Stimulated activated naive CD8-positive, alpha-beta T cell treated with anti-CD3 and anti-CD28 coated beads, Interleukin-15, amount 100 ng/mL, for 72 hours (primary cell): ENCODE data around the gene OTOG.

Source experiments
- ATAC-seq: fragments of 150-1000 bp; cut with Tn5 transposase; 2 replicates; pipeline ENCODE4 v1.10.0; 2021; ENCODE audit warnings: mild to moderate bottlenecking, moderate library complexity
- DNase-seq, 2 donors: peaks; one replicate each; pipeline ENCODE4 v3.0.0; 2021 to 2022
- H3K27ac Mint-ChIP-seq, 2 donors: one replicate each; pipeline ENCODE4 v1.8.0; 2022; ENCODE audit warnings: mild to moderate bottlenecking in 2 of 2, mixed read lengths in 2 of 2, moderate library complexity in 2 of 2
- H3K27me3 Mint-ChIP-seq: one replicate; pipeline ENCODE4 v1.8.0; 2022; ENCODE audit warnings: mixed read lengths
- H3K4me1 Mint-ChIP-seq: one replicate; pipeline ENCODE4 v1.8.0; 2022; ENCODE audit warnings: mild to moderate bottlenecking, mixed read lengths
- H3K4me3 Mint-ChIP-seq, 2 donors: one replicate each; pipeline ENCODE4 v1.8.0; 2022; ENCODE audit warnings: mild to moderate bottlenecking in 2 of 2, mixed read lengths in 2 of 2, moderate library complexity in 1 of 2
- H3K9me3 Mint-ChIP-seq, 2 donors: one replicate each; pipeline ENCODE4 v1.8.0; 2022; ENCODE audit warnings: mixed read lengths in 2 of 2

Gene OTOG

DNA sequence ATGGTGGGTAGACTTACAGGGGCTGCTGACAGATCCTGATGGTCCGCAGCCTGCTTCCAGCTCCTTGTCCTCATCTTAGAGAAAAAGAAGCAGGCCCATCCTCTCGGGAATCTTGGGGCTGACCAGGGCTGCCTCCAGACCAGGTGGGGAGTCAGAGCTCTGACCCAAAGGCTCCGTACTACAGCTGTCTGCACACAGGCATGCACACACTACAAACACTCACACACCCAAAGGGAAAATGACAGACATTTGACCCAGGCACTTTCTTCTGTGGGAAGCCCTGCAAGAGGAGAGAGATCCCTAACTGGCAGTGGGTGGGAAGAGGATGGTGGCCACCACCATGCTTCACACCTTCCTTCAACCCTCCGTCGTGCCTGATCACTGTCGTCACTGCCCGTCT lies 125.4 kb downstream of the OTOG start:
- Mint-ChIP-seq H3K9me3 (peaks cover 24 to 25% of the 10 kb centered on the region in 2 donors), H3K4me3 (no peak overlapping the region), H3K27ac (no peak overlapping the region), H3K27me3 (peaks cover 39% of the 10 kb centered on the region), H3K4me1 (no peaks in the 10 kb centered on the region)
- ATAC-seq, result no peak
- no peak for DNase-seq

- peaks cover 24 to 25% of the 10 kb centered on the region in 2 donors for H3K9me3 Mint-ChIP-seq
- H3K27ac Mint-ChIP-seq, result no peak overlapping the region
- peaks cover 39% of the 10 kb centered on the region for H3K27me3 Mint-ChIP-seq
- H3K4me1 Mint-ChIP-seq, result no peaks in the 10 kb centered on the region
- no peak for DNase-seq
- no peak overlapping the region for H3K4me3 Mint-ChIP-seq
- no peak for ATAC-seq
Observed at GRCh38 chr11:17673951-17674350, 126.9 kb downstream of the OTOG start.

DNA sequence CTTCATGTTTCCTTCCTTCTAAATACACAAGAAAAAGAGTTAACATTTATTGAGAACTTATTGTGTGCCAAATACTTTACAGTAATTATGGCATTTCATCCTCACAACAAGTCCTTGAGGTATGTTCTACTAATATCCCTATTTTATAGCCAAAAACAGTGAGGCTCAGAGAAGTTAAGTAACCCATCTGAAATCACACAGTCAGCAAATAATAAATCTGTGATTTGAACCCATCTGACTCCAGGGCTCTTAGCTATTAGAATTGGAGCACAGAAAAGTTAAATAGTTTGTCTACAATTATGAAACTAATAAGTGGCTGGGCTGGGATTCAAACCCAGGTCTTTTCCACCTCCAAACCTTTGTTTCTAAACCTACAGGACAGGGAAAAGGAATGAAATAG lies 135.8 kb downstream of the OTOG start:
- DNase-seq (no peak), ATAC-seq (no peak)
- peaks cover 59% of the 10 kb centered on the region for H3K27me3 Mint-ChIP-seq
- H3K4me3 Mint-ChIP-seq, result no peak overlapping the region
- H3K27ac Mint-ChIP-seq, result no peak overlapping the region
- no peaks in the 10 kb centered on the region for H3K4me1 Mint-ChIP-seq
- H3K9me3 Mint-ChIP-seq, result no peaks in the 10 kb centered on the region

DNA sequence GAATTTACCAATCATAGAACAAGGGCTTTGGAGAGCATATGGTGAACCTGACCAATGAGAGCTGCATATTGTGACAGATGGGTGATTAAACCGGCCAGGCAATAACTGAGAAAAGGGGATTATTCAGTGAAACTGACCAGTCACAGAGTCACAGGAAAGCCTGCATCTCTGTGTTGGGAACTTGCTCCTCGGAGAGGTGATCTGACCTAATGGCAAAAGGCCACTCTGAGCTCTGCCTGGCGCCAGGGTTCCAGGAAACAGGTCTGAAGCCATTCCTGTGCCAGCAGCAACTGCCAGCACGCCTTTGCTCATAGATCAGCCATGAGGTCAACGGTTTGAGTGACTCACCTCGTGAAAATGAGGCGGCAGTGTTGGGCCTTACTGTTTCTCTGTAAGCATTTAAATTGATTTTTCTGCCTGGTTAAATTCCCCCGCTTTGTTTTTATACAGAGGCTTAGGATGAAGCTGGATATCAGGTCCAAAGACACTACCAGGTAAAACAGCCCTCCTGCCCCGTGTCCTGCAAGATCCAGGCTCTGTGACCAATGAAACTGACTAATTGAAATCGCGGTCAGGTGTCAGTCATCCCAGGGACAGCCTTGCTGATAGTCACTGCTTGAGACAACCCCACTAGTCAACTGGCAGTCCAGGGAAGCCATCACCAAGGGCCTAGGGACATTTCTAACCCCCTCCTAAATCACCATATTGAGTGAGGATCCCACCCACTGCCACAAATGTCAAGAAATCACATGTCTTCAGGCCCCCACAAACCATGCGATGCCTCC lies 136.5 kb downstream of the OTOG start:
- ATAC-seq (no peak), DNase-seq (no peak)
- H3K4me1 Mint-ChIP-seq, result no peaks in the 10 kb centered on the region
- no peak overlapping the region for H3K27ac Mint-ChIP-seq
- H3K4me3 Mint-ChIP-seq, result no peak overlapping the region
- H3K27me3 Mint-ChIP-seq, result peaks cover 62% of the 10 kb centered on the region
- H3K9me3 Mint-ChIP-seq, result no peaks in the 10 kb centered on the region

- H3K4me1 Mint-ChIP-seq, result no peaks in the 10 kb centered on the region
- no peak for DNase-seq
- H3K27me3 Mint-ChIP-seq, result peaks cover 62% of the 10 kb centered on the region
- H3K9me3 Mint-ChIP-seq, result no peaks in the 10 kb centered on the region
- H3K4me3 Mint-ChIP-seq, result no peak overlapping the region
- H3K27ac Mint-ChIP-seq, result no peak overlapping the region
- ATAC-seq, result no peak
Observed at GRCh38 chr11:17684550-17684949, 137.5 kb downstream of the OTOG start.

DNA sequence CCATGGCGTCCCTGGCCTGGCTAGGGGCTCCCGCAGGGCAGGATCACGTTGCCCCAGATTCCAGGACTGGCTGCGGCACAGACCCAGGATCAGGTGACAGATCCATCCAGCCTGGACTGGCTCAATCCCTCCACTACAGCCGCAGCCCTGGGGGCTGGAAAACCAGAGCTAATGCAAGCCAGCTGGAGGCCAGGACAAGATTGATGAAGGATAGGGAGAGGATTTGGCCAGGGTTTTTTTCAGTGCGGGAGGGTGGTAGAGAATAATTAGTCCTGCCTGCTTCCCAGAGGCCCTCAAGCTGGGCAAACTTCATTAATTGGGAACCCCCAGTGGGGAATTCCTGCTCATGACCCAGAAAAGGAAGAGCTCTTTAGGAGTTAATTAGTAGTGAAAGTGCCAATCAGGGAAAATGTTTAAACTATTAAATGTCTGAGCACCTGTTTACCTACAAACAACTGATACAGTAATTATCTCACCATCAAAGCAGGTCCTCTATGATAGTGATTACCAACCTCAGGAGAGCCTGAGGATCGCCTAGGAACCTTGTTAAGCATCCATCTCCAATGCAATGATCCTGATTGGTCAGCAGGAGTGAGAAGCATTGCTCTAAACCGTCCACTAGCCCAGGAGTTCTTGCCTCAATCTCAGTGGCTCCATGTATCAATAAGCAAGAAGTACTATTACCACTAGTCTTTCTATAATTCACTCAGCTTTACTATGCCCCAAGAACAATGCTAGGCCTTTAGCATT lies 139.3 kb downstream of the OTOG start:
- Mint-ChIP-seq H3K4me1 (no peaks in the 10 kb centered on the region), H3K27ac (no peak overlapping the region), H3K9me3 (no peaks in the 10 kb centered on the region), H3K27me3 (peaks cover 52% of the 10 kb centered on the region), H3K4me3 (no peak overlapping the region)
- DNase-seq (no peak), ATAC-seq (no peak)

DNA sequence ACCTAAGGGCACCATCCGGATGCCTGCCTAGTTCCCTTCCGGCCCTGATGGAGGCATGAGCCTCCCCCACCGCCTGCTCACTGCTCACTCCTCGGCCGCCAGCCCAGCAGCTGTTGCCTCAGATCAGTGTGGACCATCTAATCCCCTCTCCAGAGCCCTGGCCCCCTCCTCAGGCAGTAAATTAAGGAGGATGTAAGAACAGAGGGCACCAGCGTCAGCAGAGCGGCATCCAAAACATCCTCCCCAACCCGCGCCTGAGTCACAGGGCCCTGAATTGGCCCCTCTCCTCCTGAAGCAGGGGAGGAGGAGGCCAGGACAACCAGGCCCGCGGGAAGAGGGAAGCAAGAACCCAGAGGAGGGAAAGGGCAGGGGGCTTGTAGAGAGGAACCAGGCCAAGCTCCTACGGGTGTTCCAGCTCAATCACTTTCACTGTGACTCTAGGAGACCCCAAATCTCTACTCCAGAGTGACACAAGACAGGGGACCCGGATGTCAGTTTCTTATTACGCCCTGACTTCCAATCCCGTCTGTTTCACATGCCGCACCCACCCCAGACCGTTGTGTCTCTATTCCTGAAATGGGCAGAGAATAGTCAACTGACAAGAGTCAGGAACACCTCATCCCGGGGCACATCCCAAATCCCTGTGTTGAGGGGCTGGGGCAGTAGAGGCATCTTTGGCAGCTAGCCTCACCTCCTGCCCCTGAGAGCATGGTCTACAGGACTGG lies 141.0 kb downstream of the OTOG start:
- peaks cover 52% of the 10 kb centered on the region for H3K27me3 Mint-ChIP-seq
- DNase-seq (no peak), ATAC-seq (no peak)
- no peak overlapping the region for H3K4me3 Mint-ChIP-seq
- H3K4me1 Mint-ChIP-seq, result no peaks in the 10 kb centered on the region
- no peaks in the 10 kb centered on the region for H3K9me3 Mint-ChIP-seq
- H3K27ac Mint-ChIP-seq, result no peak overlapping the region

- no peak for ATAC-seq
- Mint-ChIP-seq H3K4me3 (no peak overlapping the region), H3K27ac (no peak overlapping the region), H3K27me3 (peaks cover 57% of the 10 kb centered on the region), H3K9me3 (no peaks in the 10 kb centered on the region), H3K4me1 (no peaks in the 10 kb centered on the region)
- no peak for DNase-seq
Observed at GRCh38 chr11:17691550-17691949, 144.5 kb downstream of the OTOG start.

DNA sequence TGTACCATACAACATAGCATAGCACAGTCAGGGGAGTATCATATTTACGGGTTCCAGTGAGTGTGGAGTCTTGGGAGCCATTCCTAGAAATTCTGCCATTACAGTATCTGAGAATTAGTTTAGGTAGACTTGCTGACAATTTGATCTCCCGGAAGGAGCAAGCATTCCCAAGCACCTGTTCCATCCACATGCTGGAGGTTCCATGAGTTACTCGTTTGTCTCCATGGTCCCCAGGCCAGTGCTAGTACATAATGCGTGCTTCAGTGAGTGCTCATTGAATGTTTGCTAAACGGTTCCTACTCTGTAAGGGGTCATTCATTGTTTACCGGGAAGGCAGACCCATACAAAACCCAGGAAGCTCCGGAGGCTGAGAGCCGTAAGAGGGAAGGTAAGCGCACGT lies 144.9 kb downstream of the OTOG start:
- no peak overlapping the region for H3K27ac Mint-ChIP-seq
- no peaks in the 10 kb centered on the region for H3K4me1 Mint-ChIP-seq
- H3K27me3 Mint-ChIP-seq, result peaks cover 57% of the 10 kb centered on the region
- H3K4me3 Mint-ChIP-seq, result no peak overlapping the region
- no peak for ATAC-seq
- no peaks in the 10 kb centered on the region for H3K9me3 Mint-ChIP-seq
- DNase-seq, result no peak

DNA sequence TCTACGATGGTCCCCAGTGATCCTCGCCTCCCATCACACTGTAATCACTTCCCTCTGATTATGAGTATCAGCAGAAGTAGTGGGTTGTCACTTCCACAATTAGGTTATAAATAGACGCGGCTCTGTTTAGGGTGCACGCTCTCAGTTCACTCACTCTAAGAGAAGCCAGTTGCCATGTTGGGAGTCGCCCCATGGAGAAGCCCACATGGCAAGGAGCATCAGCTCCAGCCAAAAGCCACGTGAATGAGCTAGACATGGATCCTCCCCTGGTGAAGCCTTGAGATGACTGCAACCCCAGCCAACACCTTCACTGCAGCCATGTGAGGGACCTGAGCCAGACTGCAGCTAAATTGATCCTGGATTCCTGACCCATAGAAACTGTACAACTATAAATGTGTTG lies 145.9 kb downstream of the OTOG start:
- ATAC-seq, result no peak
- Mint-ChIP-seq H3K4me3 (no peak overlapping the region), H3K9me3 (no peaks in the 10 kb centered on the region), H3K27ac (no peak overlapping the region), H3K27me3 (peaks cover 57% of the 10 kb centered on the region), H3K4me1 (no peaks in the 10 kb centered on the region)
- no peak for DNase-seq

GRCh38 chr11:17693531-17693930 lies 146.5 kb downstream of the OTOG start:
- no peaks in the 10 kb centered on the region for H3K9me3 Mint-ChIP-seq
- no peak overlapping the region for H3K4me3 Mint-ChIP-seq
- DNase-seq (no peak), ATAC-seq (no peak)
- no peaks in the 10 kb centered on the region for H3K4me1 Mint-ChIP-seq
- H3K27ac Mint-ChIP-seq, result no peak overlapping the region
- peaks cover 56% of the 10 kb centered on the region for H3K27me3 Mint-ChIP-seq

GRCh38 chr11:17694494-17695110 lies 147.5 kb downstream of the OTOG start:
- DNase-seq (no peak), ATAC-seq (no peak)
- Mint-ChIP-seq H3K27me3 (peaks cover 56% of the 10 kb centered on the region), H3K4me1 (no peaks in the 10 kb centered on the region), H3K27ac (no peak overlapping the region), H3K9me3 (no peaks in the 10 kb centered on the region), H3K4me3 (no peak overlapping the region)

- Mint-ChIP-seq H3K4me1 (no peaks in the 10 kb centered on the region), H3K27me3 (peaks cover 56% of the 10 kb centered on the region), H3K4me3 (no peak overlapping the region), H3K9me3 (no peaks in the 10 kb centered on the region), H3K27ac (no peak overlapping the region)
- ATAC-seq (peak; percentile 47), DNase-seq (no peak)
Observed at GRCh38 chr11:17695454-17696441, 148.7 kb downstream of the OTOG start.

GRCh38 chr11:17696741-17697140 lies 149.7 kb downstream of the OTOG start:
- no peak overlapping the region for H3K27ac Mint-ChIP-seq
- no peak for ATAC-seq
- H3K4me3 Mint-ChIP-seq, result no peak overlapping the region
- DNase-seq, result no peak
- H3K4me1 Mint-ChIP-seq, result no peaks in the 10 kb centered on the region
- no peaks in the 10 kb centered on the region for H3K9me3 Mint-ChIP-seq
- peaks cover 52% of the 10 kb centered on the region for H3K27me3 Mint-ChIP-seq
